ENCODE results near the gene LSMEM2.
A peak's percentile ranks its signal among the peaks of the same experiment; 100 is the strongest.

LSMEM2 gene

GRCh38 chr3:50323614-50324199 is 44.8 kb downstream of the LSMEM2 start:
- H3K4me3 Mint-ChIP-seq = no peak overlapping the region

GRCh38 chr3:50324351-50325112 is 45.6 kb downstream of the LSMEM2 start:
- H3K27ac Mint-ChIP-seq = no peak overlapping the region
- H3K27me3 Mint-ChIP-seq = no peaks in the 10 kb centered on the region
- peaks cover 7% of the 10 kb centered on the region for H3K36me3 Mint-ChIP-seq
- peaks cover 38% of the 10 kb centered on the region for H3K4me1 Mint-ChIP-seq
- peak overlapping the region; percentile 2 for H3K4me3 Mint-ChIP-seq
- H3K9me3 Mint-ChIP-seq = no peaks in the 10 kb centered on the region
- CTCF ChIA-PET = interaction anchor here (0.8 to 3.5 kb wide), 19 partner anchors 10 to 133 kb away, joined by 3 to 40 read pairs (median 5); partner anchors contain the start of genes CYB561D2, GNAT1, HYAL1 and HYAL3
- DNase-seq = peak; percentile 78

More at GRCh38 chr3:50323614-50324199, 44.8 kb downstream of the LSMEM2 start:
- CTCF ChIA-PET = interaction anchor here (0.8 to 3.5 kb wide), 19 partner anchors 8 to 132 kb away, joined by 3 to 40 read pairs (median 5); partner anchors contain the start of genes CYB561D2, GNAT1, HYAL1 and HYAL3
- Mint-ChIP-seq H3K27ac (no peak overlapping the region), H3K4me1 (peaks cover 44% of the 10 kb centered on the region), H3K36me3 (peaks cover 5% of the 10 kb centered on the region), H3K9me3 (no peaks in the 10 kb centered on the region), H3K27me3 (no peaks in the 10 kb centered on the region)
- no peak for DNase-seq

GRCh38 chr3:50325113-50325480 is 46.2 kb downstream of the LSMEM2 start:
- Mint-ChIP-seq H3K4me3 (no peak overlapping the region), H3K27me3 (no peaks in the 10 kb centered on the region), H3K9me3 (no peaks in the 10 kb centered on the region), H3K27ac (no peak overlapping the region), H3K36me3 (peaks cover 13% of the 10 kb centered on the region), H3K4me1 (peaks cover 33% of the 10 kb centered on the region)
- CTCF ChIA-PET = interaction anchor here (1.0 to 3.5 kb wide), 11 partner anchors 10 to 134 kb away, joined by 3 to 40 read pairs (median 8); partner anchors contain the start of genes CYB561D2, GNAT1, HYAL3 and NAA80
- DNase-seq = no peak

- peak overlapping the region; percentile 93 for H3K4me3 Mint-ChIP-seq
- no peak overlapping the region for H3K27ac Mint-ChIP-seq
- CTCF ChIA-PET = interaction anchor here (1.4 to 3.5 kb wide), 4 partner anchors 11 to 51 kb away, joined by 3 to 15 read pairs (median 14); partner anchors contain the start of genes CYB561D2 and NPRL2
- no peaks in the 10 kb centered on the region for H3K9me3 Mint-ChIP-seq
- H3K36me3 Mint-ChIP-seq = peaks cover 17% of the 10 kb centered on the region
- DNase-seq = no peak
- H3K4me1 Mint-ChIP-seq = peaks cover 30% of the 10 kb centered on the region
- no peaks in the 10 kb centered on the region for H3K27me3 Mint-ChIP-seq
These were observed 46.8 kb downstream of the LSMEM2 start for GRCh38 chr3:50325497-50326181.

GRCh38 chr3:50326182-50326541 is 47.3 kb downstream of the LSMEM2 start:
- no peak for DNase-seq
- CTCF ChIA-PET = no interaction called here
- Mint-ChIP-seq H3K36me3 (peaks cover 22% of the 10 kb centered on the region), H3K4me1 (peaks cover 29% of the 10 kb centered on the region), H3K27me3 (no peaks in the 10 kb centered on the region), H3K27ac (no peak overlapping the region), H3K9me3 (no peaks in the 10 kb centered on the region), H3K4me3 (peak overlapping the region; percentile 93)

- peaks cover 28% of the 10 kb centered on the region for H3K36me3 Mint-ChIP-seq
- peak overlapping the region; percentile 93 for H3K4me3 Mint-ChIP-seq
- peaks cover 31% of the 10 kb centered on the region for H3K4me1 Mint-ChIP-seq
- H3K27me3 Mint-ChIP-seq = no peaks in the 10 kb centered on the region
- H3K9me3 Mint-ChIP-seq = no peaks in the 10 kb centered on the region
- H3K27ac Mint-ChIP-seq = peak overlapping the region; percentile 52
- CTCF ChIA-PET = interaction anchor here (1.1 kb wide), 1 partner anchor 24 kb away, joined by 3 read pairs; the partner anchor contains the start of gene HYAL1
- no peak for DNase-seq
These were observed 48.2 kb downstream of the LSMEM2 start for GRCh38 chr3:50327129-50327528.

- no peaks in the 10 kb centered on the region for H3K27me3 Mint-ChIP-seq
- H3K4me3 Mint-ChIP-seq = peak within 1 kb of the TSS; percentile 93
- peak; percentile 97 for DNase-seq
- peak within 1 kb of the TSS; percentile 89 for H3K27ac Mint-ChIP-seq
- no peaks in the 10 kb centered on the region for H3K9me3 Mint-ChIP-seq
- CTCF ChIA-PET = interaction anchor here (0.9 to 2.4 kb wide), 5 partner anchors 9 to 133 kb away, joined by 3 to 8 read pairs (median 3); partner anchors contain the start of gene HYAL1
- peaks cover 36% of the 10 kb centered on the region for H3K4me1 Mint-ChIP-seq
- H3K36me3 Mint-ChIP-seq = peaks cover 35% of the 10 kb centered on the region
These were observed 49.2 kb downstream of the LSMEM2 start, which contains the start of gene TUSC2 for GRCh38 chr3:50327943-50328691. Gene TUSC2 (minus strand): TSS chr3:50328223. CDS start chr3:50328099, 124 bp downstream.

GRCh38 chr3:50330330-50330729 is 51.4 kb downstream of the LSMEM2 start:
- peaks cover 48% of the 10 kb centered on the region for H3K36me3 Mint-ChIP-seq
- H3K27me3 Mint-ChIP-seq = no peaks in the 10 kb centered on the region
- H3K27ac Mint-ChIP-seq = no peak overlapping the region
- H3K9me3 Mint-ChIP-seq = no peaks in the 10 kb centered on the region
- H3K4me1 Mint-ChIP-seq = peaks cover 50% of the 10 kb centered on the region
- CTCF ChIA-PET = interaction anchor here (0.9 kb wide), 1 partner anchor 9 kb away, joined by 4 read pairs; no protein-coding TSS in a partner anchor
- H3K4me3 Mint-ChIP-seq = no peak overlapping the region
- DNase-seq = no peak

- H3K9me3 Mint-ChIP-seq = no peaks in the 10 kb centered on the region
- H3K27me3 Mint-ChIP-seq = no peaks in the 10 kb centered on the region
- H3K27ac Mint-ChIP-seq = no peak overlapping the region
- H3K4me1 Mint-ChIP-seq = peaks cover 58% of the 10 kb centered on the region
- peaks cover 58% of the 10 kb centered on the region for H3K36me3 Mint-ChIP-seq
- no peak overlapping the region for H3K4me3 Mint-ChIP-seq
- CTCF ChIA-PET = no interaction called here
- DNase-seq = no peak
These were observed 52.5 kb downstream of the LSMEM2 start for GRCh38 chr3:50331364-50331907.

GRCh38 chr3:50333744-50334328 is 54.9 kb downstream of the LSMEM2 start:
- H3K4me1 Mint-ChIP-seq = peaks cover 48% of the 10 kb centered on the region
- H3K4me3 Mint-ChIP-seq = peak overlapping the region; percentile 55
- H3K36me3 Mint-ChIP-seq = peaks cover 69% of the 10 kb centered on the region
- no peaks in the 10 kb centered on the region for H3K9me3 Mint-ChIP-seq
- CTCF ChIA-PET = interaction anchor here (1.0 to 5.0 kb wide), 2 partner anchors 10 to 209 kb away, joined by 3 to 40 read pairs; partner anchors contain the start of gene HYAL2
- H3K27me3 Mint-ChIP-seq = no peaks in the 10 kb centered on the region
- DNase-seq = no peak
- peak overlapping the region; percentile 89 for H3K27ac Mint-ChIP-seq

GRCh38 chr3:50334339-50335075 is 55.6 kb downstream of the LSMEM2 start:
- peaks cover 73% of the 10 kb centered on the region for H3K36me3 Mint-ChIP-seq
- H3K4me3 Mint-ChIP-seq = peak overlapping the region; percentile 55
- CTCF ChIA-PET = interaction anchor here (1.0 to 5.0 kb wide), 2 partner anchors 11 to 208 kb away, joined by 3 to 40 read pairs; partner anchors contain the start of gene HYAL2
- no peaks in the 10 kb centered on the region for H3K9me3 Mint-ChIP-seq
- peak overlapping the region; percentile 89 for H3K27ac Mint-ChIP-seq
- no peak for DNase-seq
- H3K27me3 Mint-ChIP-seq = no peaks in the 10 kb centered on the region
- H3K4me1 Mint-ChIP-seq = peaks cover 52% of the 10 kb centered on the region

- no peaks in the 10 kb centered on the region for H3K9me3 Mint-ChIP-seq
- H3K36me3 Mint-ChIP-seq = peaks cover 61% of the 10 kb centered on the region
- peaks cover 65% of the 10 kb centered on the region for H3K4me1 Mint-ChIP-seq
- H3K4me3 Mint-ChIP-seq = peak overlapping the region; percentile 80
- no peaks in the 10 kb centered on the region for H3K27me3 Mint-ChIP-seq
- DNase-seq = no peak
- CTCF ChIA-PET = interaction anchor here (0.7 to 5.0 kb wide), 8 partner anchors 10 to 235 kb away, joined by 3 to 40 read pairs (median 4); partner anchors contain the start of genes CYB561D2, HYAL2 and NPRL2
- H3K27ac Mint-ChIP-seq = peak overlapping the region; percentile 97
These were observed 57.7 kb downstream of the LSMEM2 start for GRCh38 chr3:50336452-50337174.

Measured in activated naive CD4-positive, alpha-beta T cell treated with anti-CD3 and anti-CD28 coated beads, Interleukin-2, amount 10 ng/mL, durations not matched to agents 7 days and 5 days (primary cell).